ENCODE measurements around the gene F13A1. TPM values are rescaled to one million over a fixed set of nuclear protein-coding genes. Genes with fewer than 3 reads are reported as not detected.

Gene F13A1
- total RNA-seq, 1 donor from 2014 or later: 50.9 TPM

- intact Hi-C loops (cut with DNase I): no loop called here
- DNase-seq (ENCODE audit: low spot score): no peak
These were observed 188.9 kb downstream of the F13A1 start for GRCh38 chr6:6131492-6132109.

GRCh38 chr6:6125495-6125894, 195.0 kb downstream of the F13A1 start:
- intact Hi-C loops (cut with DNase I): no loop called here
- no peak for DNase-seq (ENCODE audit: low spot score)

GRCh38 chr6:6123803-6124202, 196.7 kb downstream of the F13A1 start:
- intact Hi-C loops (cut with DNase I): no loop called here
- no peak for DNase-seq (ENCODE audit: low spot score)

GRCh38 chr6:6121943-6122342, 198.5 kb downstream of the F13A1 start:
- no peak for DNase-seq (ENCODE audit: low spot score)
- intact Hi-C loops (cut with DNase I): no loop called here

GRCh38 chr6:6105472-6106036, 214.9 kb downstream of the F13A1 start:
- no peak for DNase-seq (ENCODE audit: low spot score)
- intact Hi-C loops (cut with DNase I): no loop called here

Small RNA genes lying within 50 kb of the gene (microRNA-seq; reads per million reads assigned to microRNA genes)
- gene MIR5683 (not detected), gene MIR7853 (not detected)
